Naive thymus-derived CD4-positive, alpha-beta T cell (primary cell): ENCODE measurements around the gene UGT2B11. TPM values are rescaled to one million over a fixed set of nuclear protein-coding genes. Genes with fewer than 3 reads are reported as not detected.

Experiments used
- polyA plus RNA-seq, 2 donors: library from polyadenylated mRNA; unstranded; fragments of 300-500 nt; fragmentation: Illumina TruSeq; gene quantifications; one replicate each; pipeline ENCODE4 v1.2.3, GENCODE V29; 2021
- total RNA-seq, 6 experiments: library from RNA in 5 of 6; stranded (reverse) in 5 of 6; gene quantifications; 1 replicate in 5 of 6; 2 replicates in 1 of 6; pipeline ENCODE4 v1.2.3 and lab custom pipeline; 2021 to 2026

UGT2B11 gene
- total and polyA plus RNA-seq, 7 experiments from 2014 or later = not detected

Other genes starting within 250 kb of the UGT2B11 start
- not detected for gene UGT2B7, start 118.3 kb downstream of the UGT2B11 start, total RNA-seq
- not detected for gene UGT2B7, start 118.3 kb downstream of the UGT2B11 start, polyA plus RNA-seq
- gene UGT2B28, start 65.7 kb upstream of the UGT2B11 start, total RNA-seq = not detected
- gene UGT2B28, start 65.7 kb upstream of the UGT2B11 start, polyA plus RNA-seq = not detected